ENCODE data around the gene STAM.

Gene STAM

DNA sequence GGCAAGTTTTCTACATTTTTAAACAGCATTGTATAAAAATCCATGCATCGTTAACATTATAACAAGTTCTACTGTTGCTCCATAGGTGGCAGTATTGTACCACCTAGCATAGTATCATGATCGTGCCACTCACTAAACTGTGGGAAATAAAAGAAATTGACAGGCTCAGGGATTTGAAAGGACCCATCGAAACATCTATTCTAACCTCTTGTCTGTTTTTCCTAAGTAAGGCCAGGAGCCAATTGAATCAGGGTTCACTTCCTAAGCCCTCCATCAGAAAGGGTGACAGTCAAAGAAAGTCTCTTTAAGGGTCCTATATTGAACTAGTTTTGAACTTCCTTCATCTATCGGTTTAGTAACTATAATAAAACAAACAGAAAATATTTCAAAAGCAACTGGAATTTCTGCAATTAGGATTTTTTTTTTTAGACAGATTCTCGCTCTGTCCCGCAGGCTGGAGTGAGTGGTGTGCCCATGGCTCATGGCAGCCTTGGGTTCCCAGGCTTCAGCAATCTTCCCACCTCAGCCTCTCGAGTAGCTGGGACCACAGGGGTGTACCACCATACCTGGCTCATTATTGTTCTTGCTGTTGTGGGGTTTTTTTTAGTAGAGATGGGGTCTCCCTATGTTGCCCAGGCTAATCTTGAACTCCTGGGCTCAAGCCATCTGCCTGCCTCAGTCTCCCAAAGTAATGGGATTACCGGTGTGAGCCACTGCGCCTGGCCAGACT lies 36.2 kb upstream of the STAM start:
- no peak for DNase-seq (ENCODE audit: low read depth)
- H3K4me3 ChIP-seq (ENCODE audit: low read depth, low read length) = no peak overlapping the region
- peak; percentile 69 for TF ChIP-seq CTCF (IDR thresholded peaks at IDR 0.05; ENCODE audit: low read depth, low read length, missing control alignments)

- H3K4me3 ChIP-seq (ENCODE audit: low read depth, low read length) = no peak overlapping the region
- no peak for DNase-seq (ENCODE audit: low read depth)
- TF ChIP-seq CTCF (IDR thresholded peaks at IDR 0.05; ENCODE audit: low read depth, low read length, missing control alignments) = no peak
Measured at GRCh38 chr10:17609523-17610079, 34.4 kb upstream of the STAM start.

DNA sequence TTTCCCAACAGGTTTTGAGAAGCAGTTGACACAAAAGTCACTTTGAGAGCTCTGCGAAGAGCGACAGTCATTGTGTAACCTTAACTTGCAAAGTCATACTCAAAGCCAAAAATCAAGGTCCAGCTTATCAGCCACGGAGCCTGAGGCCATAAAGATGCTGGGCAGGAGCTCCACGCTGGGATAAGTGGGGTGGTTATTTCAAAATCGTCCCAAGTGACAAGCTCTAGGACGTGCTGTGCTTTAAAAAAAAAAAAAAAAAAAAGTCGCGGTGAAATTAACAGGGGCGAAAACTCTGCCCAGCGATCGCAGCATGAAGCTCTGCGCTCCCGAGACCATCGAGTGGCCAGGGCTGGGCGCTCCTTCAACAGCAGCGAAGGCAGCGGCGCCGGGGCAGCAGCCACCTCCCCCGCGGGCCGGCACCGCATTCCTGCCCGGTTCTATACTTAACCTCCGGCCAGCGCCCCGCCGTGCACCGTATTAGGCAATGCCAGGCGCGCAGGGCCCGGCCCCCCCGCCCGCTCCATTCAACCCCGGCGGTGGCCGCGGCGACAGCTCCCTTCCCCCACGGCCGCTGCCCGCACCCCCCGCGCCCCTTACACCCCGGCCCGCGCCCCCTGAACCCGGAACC lies 27.4 kb upstream of the STAM start:
- TF ChIP-seq CTCF (IDR thresholded peaks at IDR 0.05; ENCODE audit: low read depth, low read length, missing control alignments) = no peak
- peak overlapping the region; percentile 74 for H3K4me3 ChIP-seq (ENCODE audit: low read depth, low read length)
- DNase-seq (ENCODE audit: low read depth) = no peak

GRCh38 chr10:17617031-17617911 lies 26.7 kb upstream of the STAM start, which contains the start of gene HACD1:
TSS of gene HACD1 (minus strand) at chr10:17617374. CDS start at chr10:17617339, 35 bp downstream.
- peak within 1 kb of the TSS; percentile 74 for H3K4me3 ChIP-seq (ENCODE audit: low read depth, low read length)

GRCh38 chr10:17622061-17622460 lies 21.9 kb upstream of the STAM start:
- H3K4me3 ChIP-seq (ENCODE audit: low read depth, low read length) = no peak overlapping the region
- TF ChIP-seq CTCF (IDR thresholded peaks at IDR 0.05; ENCODE audit: low read depth, low read length, missing control alignments) = no peak
- no peak for DNase-seq (ENCODE audit: low read depth)

More at GRCh38 chr10:17617031-17617911, 26.7 kb upstream of the STAM start, which contains the start of gene HACD1:
- no peak for DNase-seq (ENCODE audit: low read depth)
- no peak for TF ChIP-seq CTCF (IDR thresholded peaks at IDR 0.05; ENCODE audit: low read depth, low read length, missing control alignments)

DNA sequence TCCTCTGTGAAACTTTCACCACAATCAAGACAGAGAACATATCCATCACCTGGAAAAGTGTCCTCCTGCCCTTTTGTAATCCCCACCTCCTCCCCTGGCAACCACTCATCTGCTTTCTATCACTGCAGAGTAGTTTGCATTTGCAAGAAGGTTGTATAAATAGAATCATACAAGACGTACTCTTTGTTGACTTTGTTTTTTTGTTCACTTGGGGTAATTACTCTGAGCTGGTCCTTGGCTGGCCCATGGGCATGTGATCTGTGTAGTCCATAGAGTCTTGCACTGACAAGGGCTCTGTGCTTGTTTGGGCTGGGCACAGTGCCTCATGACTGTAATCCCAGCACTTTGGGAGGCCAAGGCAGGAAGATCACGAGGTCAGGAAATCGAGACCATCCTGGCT lies 19.0 kb upstream of the STAM start:
- TF ChIP-seq CTCF (IDR thresholded peaks at IDR 0.05; ENCODE audit: low read depth, low read length, missing control alignments) = no peak
- DNase-seq (ENCODE audit: low read depth) = no peak
- H3K4me3 ChIP-seq (ENCODE audit: low read depth, low read length) = no peak overlapping the region
